GM12873 (cell line): ENCODE results near the gene SLC46A1.

ENCODE experiments used
- CTCF ChIP-seq: IDR thresholded peaks from 2 replicates; pipeline ENCODE4 v1.5.1; 2012; ENCODE audit warnings: low read depth, mild to moderate bottlenecking, moderate library complexity, low read length, control low read depth; ENCODE audit not compliant: insufficient read depth; ENCODE audit errors: missing control alignments

SLC46A1 gene

GRCh38 chr17:28402224-28402630 lies 3.8 kb downstream of the SLC46A1 start:
- TF ChIP-seq CTCF = no peak

- TF ChIP-seq CTCF = no peak
Measured at GRCh38 chr17:28399808-28400207, 6.2 kb downstream of the SLC46A1 start.

GRCh38 chr17:28398280-28398981 lies 7.6 kb downstream of the SLC46A1 start:
- TF ChIP-seq CTCF = no peak

GRCh38 chr17:28397687-28398279 lies 8.2 kb downstream of the SLC46A1 start:
- no peak for TF ChIP-seq CTCF

GRCh38 chr17:28397275-28397674 lies 8.7 kb downstream of the SLC46A1 start:
- TF ChIP-seq CTCF = no peak

- TF ChIP-seq CTCF = no peak
Measured at GRCh38 chr17:28396635-28397239, 9.3 kb downstream of the SLC46A1 start.

GRCh38 chr17:28395968-28396367 lies 10.0 kb downstream of the SLC46A1 start:
- TF ChIP-seq CTCF = no peak
